A549 (cell line): Measurements from ENCODE around the gene CEP152. TPM values are rescaled to one million over a fixed set of nuclear protein-coding genes. Genes with fewer than 3 reads are reported as not detected.

Experiments used
- ATAC-seq, 2 experiments: fragments of 200-7000 bp in 1 of 2; fragments of >200 bp in 1 of 2; cut with Nextera tagmentation in 1 of 2; cut with Tn5 transposase in 1 of 2; 3 replicates each; pipeline versions ENCODE4 v1.8.0 to v1.9.1; 2018 to 2020; ENCODE audit warnings: mild to moderate bottlenecking in 1 of 2, moderate library complexity in 1 of 2
- CTCF ChIA-PET: fragments of 300-600 bp; sonication (Branson Sonifier 250); formaldehyde crosslinking; extraction: SDS; loops from one replicate; lab custom pipeline; 2021; ENCODE audit warnings: antibody characterized with exemption, inconsistent platforms; lab: Yijun Ruan, JAX
- POLR2A ChIA-PET: fragments of 350-600 bp; formaldehyde crosslinking; extraction: SDS; loops from one replicate; lab custom pipeline; 2021; ENCODE audit warnings: antibody characterized with exemption, inconsistent platforms; lab: Yijun Ruan, JAX
- DNase-seq, 2 experiments: peaks; one replicate each; pipeline versions ENCODE4 v3.0.0 to v3.0.0-alpha.2; 2011 to 2016; ENCODE audit warnings: low read depth in 1 of 2, low spot score in 1 of 2
- FAIRE-seq: peaks from 2 replicates; lab custom pipeline; 2011; peaks lifted over from hg19 to GRCh38; lab: Jason Lieb, UNC
- H3K27ac ChIP-seq, 2 experiments: fragments of >200 bp; sonication (Bioruptor Twin); formaldehyde crosslinking; 3 replicates each; pipeline ENCODE4 v1.5.1; 2016 to 2017
- H3K4me1 ChIP-seq: fragments of >200 bp; sonication (Bioruptor Twin); formaldehyde crosslinking; 3 replicates; pipeline ENCODE4 v1.6.1; 2016
- H3K4me2 ChIP-seq: fragments of >200 bp; sonication (Bioruptor Twin); formaldehyde crosslinking; 3 replicates; pipeline ENCODE4 v1.6.1; 2016
- H3K4me3 ChIP-seq: fragments of >200 bp; sonication (Bioruptor Twin); formaldehyde crosslinking; 3 replicates; pipeline ENCODE4 v1.5.1; 2016
- H3K9me3 ChIP-seq: fragments of >200 bp; sonication (Bioruptor Twin); formaldehyde crosslinking; 3 replicates; pipeline ENCODE4 v1.6.1; 2016
- ATOH8 ChIP-seq: fragments of 250-450 bp; sonication (Bioruptor Pico); IDR thresholded peaks from 2 replicates; pipeline ENCODE4 v1.5.0; 2020; ENCODE audit warnings: low read depth, mild to moderate bottlenecking, moderate library complexity
- BCL3 ChIP-seq: fragments of >200 bp; sonication (Bioruptor Twin); formaldehyde crosslinking; IDR thresholded peaks from 3 replicates; pipeline ENCODE4 v1.6.1; 2016
- CEBPB ChIP-seq, 2 experiments: fragments of >200 bp in 1 of 2; sonication (Bioruptor Twin) in 1 of 2; formaldehyde crosslinking in 1 of 2; IDR thresholded peaks; 2 replicates each; pipeline ENCODE4 v1.6.1; 2012 to 2016
- CHD2 ChIP-seq: fragments of 150-350 bp; IDR thresholded peaks from 2 replicates; pipeline ENCODE4 v1.6.1; 2014; ENCODE audit warnings: low read length; ENCODE audit not compliant: partially characterized antibody
- CHD4 ChIP-seq: fragments of 200-600 bp; sonication (generic); IDR thresholded peaks from 2 replicates; pipeline ENCODE4 v1.6.1; 2016; ENCODE audit warnings: antibody characterized with exemption, mild to moderate bottlenecking, borderline replicate concordance
- E2F6 ChIP-seq: IDR thresholded peaks from 2 replicates; pipeline ENCODE4 v1.6.1; 2012; ENCODE audit warnings: low read depth, borderline replicate concordance
- EHMT2 ChIP-seq: fragments of 200-600 bp; sonication (generic); IDR thresholded peaks from 2 replicates; pipeline ENCODE4 v1.6.1; 2016; ENCODE audit warnings: antibody characterized with exemption, low read depth, mild to moderate bottlenecking, moderate library complexity
- FOSB ChIP-seq: fragments of 250-450 bp; sonication (Bioruptor Pico); IDR thresholded peaks from 2 replicates; pipeline ENCODE4 v1.5.0; 2020; ENCODE audit warnings: mild to moderate bottlenecking, moderate library complexity
- HEYL ChIP-seq: fragments of 250-450 bp; sonication (Bioruptor Pico); IDR thresholded peaks from 2 replicates; pipeline ENCODE4 v1.8.0; 2021; ENCODE audit warnings: mild to moderate bottlenecking, moderate library complexity
- HOXA7 ChIP-seq: fragments of 250-450 bp; sonication (Bioruptor Pico); IDR thresholded peaks from 2 replicates; pipeline ENCODE4 v1.5.0; 2020; ENCODE audit warnings: mild to moderate bottlenecking, moderate library complexity
- KDM1A ChIP-seq: fragments of 200-600 bp; sonication (generic); IDR thresholded peaks from 2 replicates; pipeline ENCODE4 v1.6.1; 2016; ENCODE audit warnings: low read depth, mild to moderate bottlenecking
- MYC ChIP-seq: IDR thresholded peaks from 2 replicates; pipeline ENCODE4 v1.6.1; 2012; ENCODE audit warnings: mild to moderate bottlenecking, inconsistent platforms, low read length, improper control_type of control experiment, borderline replicate concordance
- NR3C1 ChIP-seq: fragments of >200 bp; sonication (Bioruptor Twin); formaldehyde crosslinking; IDR thresholded peaks from 3 replicates; pipeline ENCODE4 v1.6.1; 2017
- PBX3 ChIP-seq: IDR thresholded peaks from 2 replicates; pipeline ENCODE4 v1.6.1; 2012
- PHF8 ChIP-seq: fragments of 200-600 bp; sonication (generic); IDR thresholded peaks from 2 replicates; pipeline ENCODE4 v1.6.1; 2016; ENCODE audit warnings: low read depth, mild to moderate bottlenecking, antibody characterized with exemption, moderate library complexity, borderline replicate concordance
- REST ChIP-seq: fragments of 200-600 bp; sonication (generic); IDR thresholded peaks from 2 replicates; pipeline ENCODE4 v1.6.1; 2016; ENCODE audit warnings: antibody characterized with exemption, mild to moderate bottlenecking, moderate library complexity
- RNF2 ChIP-seq: fragments of 200-600 bp; sonication (generic); IDR thresholded peaks from 2 replicates; pipeline ENCODE4 v1.6.1; 2016; ENCODE audit warnings: low read depth, mild to moderate bottlenecking, antibody characterized with exemption, moderate library complexity, borderline replicate concordance
- ZC3H11A ChIP-seq: fragments of 450-650 bp; IDR thresholded peaks from 2 replicates; pipeline ENCODE4 v1.6.1; 2014; ENCODE audit warnings: antibody characterized with exemption, mild to moderate bottlenecking
- ZFP36 ChIP-seq: fragments of 450-650 bp; IDR thresholded peaks from 2 replicates; pipeline ENCODE4 v1.6.1; 2014; ENCODE audit warnings: borderline replicate concordance; ENCODE audit not compliant: partially characterized antibody
- WGBS: methylation state at CpG from one replicate; pipeline ENCODE4 v1.1.6; 2017; ENCODE audit errors: missing lambda C conversion rate; 5-methylcytosine and 5-hydroxymethylcytosine counted together
- polyA plus RNA-seq, 4 experiments: library from polyadenylated mRNA; depleted of rRNA in 3 of 4; stranded (reverse); fragments of >200 nt; fragmentation: RNase III in 1 of 4; extraction: RNeasy Plus Mini Kit Qiagen cat#74134 plus additional on column Dnase treatment in 1 of 4; gene quantifications; 2 replicates in 3 of 4; 3 replicates in 1 of 4; pipeline ENCODE4 v1.2.3, GENCODE V29; 2011 to 2017

CEP152 gene
- polyA plus RNA-seq, 2 of the 4 experiments (the other 2 are of a cell fraction): 3.9 to 4.3 TPM

GRCh38 chr15:48778331-48778730 is 32.5 kb downstream of the CEP152 start:
- Histone ChIP-seq H3K27ac (no peak overlapping the region), H3K9me3 (no peaks in the 10 kb centered on the region), H3K4me2 (no peak overlapping the region), H3K4me3 (no peak overlapping the region), H3K4me1 (no peaks in the 10 kb centered on the region)
- no peak for ATAC-seq
- TF ChIP-seq HEYL (CRISPR knock-in tag) (no peak), REST (no peak), NR3C1 (no peak), FOSB (CRISPR knock-in tag) (no peak), PBX3 (no peak), ZFP36 (no peak), ATOH8 (CRISPR knock-in tag) (no peak), CHD2 (no peak), CEBPB (IDR thresholded peaks at IDR 0.05) (no peak), CHD4 (no peak), PHF8 (no peak), ZC3H11A (no peak), EHMT2 (no peak), BCL3 (no peak), HOXA7 (CRISPR knock-in tag) (no peak), KDM1A (no peak), E2F6 (no peak), MYC (no peak)
- POLR2A ChIA-PET: no interaction called here
- DNase-seq: no peak
- WGBS: 89% methylated on average over 10 of the region's 10 CpGs
- CTCF ChIA-PET: no interaction called here
- no peak for FAIRE-seq

- Histone ChIP-seq H3K9me3 (no peaks in the 10 kb centered on the region), H3K27ac (no peak overlapping the region), H3K4me2 (no peak overlapping the region), H3K4me1 (no peaks in the 10 kb centered on the region), H3K4me3 (no peak overlapping the region)
- DNase-seq (no peak), FAIRE-seq (no peak), ATAC-seq (no peak)
- ChIA-PET POLR2A (no interaction called here), CTCF (no interaction called here)
- 95% methylated on average over 1 of the region's 1 CpG for WGBS
- TF ChIP-seq MYC: no peak
- no peak for TF ChIP-seq RNF2
Observed at GRCh38 chr15:48777645-48778330, 33.1 kb downstream of the CEP152 start.
